22Rv1 (cell line): ENCODE results near the gene MSI2.

Source experiments
- H3K27ac ChIP-seq: fragments of 450-650 bp; 2 replicates; pipeline ENCODE4 v1.5.1; 2017
- CTCF ChIP-seq: fragments of 450-650 bp; IDR thresholded peaks from 2 replicates; pipeline ENCODE4 v1.5.1; 2017; ENCODE audit warnings: mild to moderate bottlenecking
- ZFX ChIP-seq: fragments of 450-650 bp; IDR thresholded peaks from 2 replicates; pipeline ENCODE4 v1.6.1; 2017; ENCODE audit warnings: antibody characterized with exemption, borderline replicate concordance

Gene MSI2

GRCh38 chr17:57560319-57560705 lies 304.0 kb downstream of the MSI2 start:
- no peak overlapping the region for H3K27ac ChIP-seq
- TF ChIP-seq CTCF (no peak), ZFX (no peak)

- H3K27ac ChIP-seq: no peak overlapping the region
- TF ChIP-seq CTCF (no peak), ZFX (no peak)
Observed at GRCh38 chr17:57561072-57561861, 304.9 kb downstream of the MSI2 start.

GRCh38 chr17:57562184-57562698 lies 305.9 kb downstream of the MSI2 start:
- no peak overlapping the region for H3K27ac ChIP-seq
- TF ChIP-seq CTCF (no peak), ZFX (no peak)

- TF ChIP-seq ZFX: no peak
- TF ChIP-seq CTCF: no peak
- no peak overlapping the region for H3K27ac ChIP-seq
Observed at GRCh38 chr17:57563958-57564357, 307.6 kb downstream of the MSI2 start.

GRCh38 chr17:57565176-57565575 lies 308.9 kb downstream of the MSI2 start:
- no peak overlapping the region for H3K27ac ChIP-seq
- TF ChIP-seq CTCF (no peak), ZFX (no peak)

GRCh38 chr17:57566721-57567120 lies 310.4 kb downstream of the MSI2 start:
- TF ChIP-seq CTCF (no peak), ZFX (no peak)
- H3K27ac ChIP-seq: no peak overlapping the region

GRCh38 chr17:57567251-57567650 lies 310.9 kb downstream of the MSI2 start:
- TF ChIP-seq ZFX (no peak), CTCF (no peak)
- no peak overlapping the region for H3K27ac ChIP-seq
